HG03520 (cell line): ENCODE measurements around the gene PPHLN1.
A peak's percentile ranks its signal among the peaks of the same experiment; 100 is the strongest.
"Not testable (repeated sequence)": the region's sequence is repeated elsewhere in the genome, so short reads cannot be mapped to it uniquely, and the experiment has no call there.

ENCODE experiments used
- ATAC-seq: cut with Tn5 transposase; IDR thresholded peaks from one replicate; pipeline ENCODE4 v1.9.1; 2021; ENCODE audit warnings: mild to moderate bottlenecking, moderate library complexity; ENCODE audit not compliant: unreplicated experiment

PPHLN1 gene

GRCh38 chr12:42320796-42321195 lies 5.2 kb upstream of the PPHLN1 start:
- ATAC-seq, result no peak

- ATAC-seq, result no peak
These were observed 3.4 kb upstream of the PPHLN1 start for GRCh38 chr12:42322567-42322966.

- ATAC-seq, result no peak
These were observed 2.1 kb upstream of the PPHLN1 start for GRCh38 chr12:42323856-42324255.

GRCh38 chr12:42325326-42325652 lies 678 bp upstream of the PPHLN1 start:
- ATAC-seq, result no peak

GRCh38 chr12:42326541-42327226 lies 717 bp downstream of the PPHLN1 start:
- ATAC-seq, result peak; percentile 20

GRCh38 chr12:42327227-42327590 lies 1.2 kb downstream of the PPHLN1 start:
- no peak for ATAC-seq

GRCh38 chr12:42330097-42330496 lies 4.1 kb downstream of the PPHLN1 start:
- ATAC-seq, result not testable (repeated sequence)

GRCh38 chr12:42332301-42333285 lies 6.6 kb downstream of the PPHLN1 start:
- peak; percentile 77 for ATAC-seq

- no peak for ATAC-seq
These were observed 10.3 kb downstream of the PPHLN1 start for GRCh38 chr12:42336286-42336685.

GRCh38 chr12:42338280-42338679 lies 12.3 kb downstream of the PPHLN1 start:
- ATAC-seq, result no peak

- ATAC-seq, result no peak
These were observed 16.1 kb downstream of the PPHLN1 start for GRCh38 chr12:42342028-42342427.

- no peak for ATAC-seq
These were observed 17.8 kb downstream of the PPHLN1 start for GRCh38 chr12:42343721-42344120.

GRCh38 chr12:42346403-42347002 lies 20.5 kb downstream of the PPHLN1 start:
- ATAC-seq, result no peak

GRCh38 chr12:42349119-42350020 lies 23.4 kb downstream of the PPHLN1 start:
- ATAC-seq, result not testable (repeated sequence)

GRCh38 chr12:42350021-42350407 lies 24.0 kb downstream of the PPHLN1 start:
- not testable (repeated sequence) for ATAC-seq

GRCh38 chr12:42356344-42356743 lies 30.4 kb downstream of the PPHLN1 start:
- ATAC-seq, result no peak

GRCh38 chr12:42360747-42361403 lies 34.9 kb downstream of the PPHLN1 start:
- peak; percentile 76 for ATAC-seq

- no peak for ATAC-seq
These were observed 36.1 kb downstream of the PPHLN1 start for GRCh38 chr12:42361909-42362646.

- no peak for ATAC-seq
These were observed 36.8 kb downstream of the PPHLN1 start for GRCh38 chr12:42362647-42363260.
